Right lobe of liver (tissue), 4 donors: ENCODE results near the gene ZNF311.

Experiments used
- POLR2A ChIP-seq: fragments of 450-650 bp; IDR thresholded peaks from one replicate; pipeline ENCODE4 v1.6.1; 2017; ENCODE audit warnings: antibody characterized with exemption, mild to moderate bottlenecking
- TF ChIP-seq, protein P1 (sequence below), 4 donors: fragments of 200-600 bp in 3 of 4; fragments of 450-650 bp in 1 of 4; IDR thresholded peaks; one replicate each; pipeline versions ENCODE4 v1.5.1 to v1.8.0; 2016 to 2022; ENCODE audit warnings: antibody characterized with exemption in 4 of 4, mild to moderate bottlenecking in 2 of 4
- donor health status: DM: no; HTN: no; CAD: no.
- donor health status: DM: no; HTN: no; CAD: no.
- donor health status: DM: no; HTN: yes; CAD: no.

DNA sequence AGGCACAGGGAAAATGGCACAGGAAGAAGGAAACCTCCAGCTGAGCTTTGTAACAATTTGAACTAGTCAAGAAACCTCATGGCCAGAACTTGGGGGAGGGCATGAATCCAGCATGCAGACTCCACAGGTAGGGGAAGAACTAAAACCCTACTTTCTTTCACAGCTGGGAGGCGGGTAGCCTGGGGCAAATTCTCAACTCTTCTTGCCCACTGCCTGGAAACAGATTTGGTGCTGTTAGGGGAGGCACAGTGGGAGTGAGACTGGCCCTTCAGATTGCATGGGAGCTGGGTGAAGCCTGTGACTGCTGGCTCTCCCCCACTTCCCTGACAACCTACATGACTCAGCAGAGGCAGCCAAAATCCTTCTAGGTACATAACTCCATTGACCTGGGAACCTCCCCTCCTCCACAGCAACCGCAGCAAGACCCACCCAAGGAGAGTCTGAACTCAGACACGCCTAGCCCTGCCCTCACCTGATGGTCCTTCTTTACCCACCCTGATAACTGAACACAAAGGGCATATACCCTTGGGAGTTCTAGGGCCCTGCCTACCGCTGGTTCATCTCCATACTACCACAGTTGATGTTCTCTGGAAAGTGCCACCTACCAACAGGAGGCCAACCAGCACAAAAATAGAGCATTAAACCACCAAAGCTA is 44.1 kb downstream of the ZNF311 start:
- TF ChIP-seq POLR2A, result no peak
- TF ChIP-seq, protein P1, sequence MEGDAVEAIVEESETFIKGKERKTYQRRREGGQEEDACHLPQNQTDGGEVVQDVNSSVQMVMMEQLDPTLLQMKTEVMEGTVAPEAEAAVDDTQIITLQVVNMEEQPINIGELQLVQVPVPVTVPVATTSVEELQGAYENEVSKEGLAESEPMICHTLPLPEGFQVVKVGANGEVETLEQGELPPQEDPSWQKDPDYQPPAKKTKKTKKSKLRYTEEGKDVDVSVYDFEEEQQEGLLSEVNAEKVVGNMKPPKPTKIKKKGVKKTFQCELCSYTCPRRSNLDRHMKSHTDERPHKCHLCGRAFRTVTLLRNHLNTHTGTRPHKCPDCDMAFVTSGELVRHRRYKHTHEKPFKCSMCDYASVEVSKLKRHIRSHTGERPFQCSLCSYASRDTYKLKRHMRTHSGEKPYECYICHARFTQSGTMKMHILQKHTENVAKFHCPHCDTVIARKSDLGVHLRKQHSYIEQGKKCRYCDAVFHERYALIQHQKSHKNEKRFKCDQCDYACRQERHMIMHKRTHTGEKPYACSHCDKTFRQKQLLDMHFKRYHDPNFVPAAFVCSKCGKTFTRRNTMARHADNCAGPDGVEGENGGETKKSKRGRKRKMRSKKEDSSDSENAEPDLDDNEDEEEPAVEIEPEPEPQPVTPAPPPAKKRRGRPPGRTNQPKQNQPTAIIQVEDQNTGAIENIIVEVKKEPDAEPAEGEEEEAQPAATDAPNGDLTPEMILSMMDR (IDR thresholded peaks at IDR 0.05), result no peak
